Effector CD8-positive, alpha-beta T cell (primary cell): Measurements from ENCODE around the gene CMTM8.

Source experiments
- DNase-seq: peaks from one replicate; lab custom pipeline; 2025; lab: John Stamatoyannopoulos, UW

Gene CMTM8

DNA sequence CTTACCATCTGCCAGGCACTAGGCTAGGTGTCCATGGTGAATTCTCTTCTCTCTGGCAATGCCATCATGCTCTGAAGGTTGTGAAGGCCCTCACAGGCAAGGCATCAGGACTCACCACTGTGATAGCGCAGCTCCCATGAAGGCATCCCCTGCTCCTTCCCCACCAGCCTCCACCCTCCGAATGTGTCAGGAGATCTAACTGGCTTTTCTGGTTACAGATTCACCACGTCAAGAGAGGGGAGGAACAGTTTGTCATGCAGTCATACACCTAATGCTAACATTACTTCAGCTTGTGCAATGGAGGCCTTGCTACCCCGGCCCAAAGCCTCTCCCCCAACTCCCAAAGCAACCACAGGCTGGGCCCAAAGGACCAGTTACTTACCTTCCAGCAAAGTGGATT, 8.9 kb upstream of the CMTM8 start:
- no peak for DNase-seq

GRCh38 chr3:32236377-32236776, 2.1 kb upstream of the CMTM8 start:
- DNase-seq, result no peak

- no peak for DNase-seq
These were observed 619 bp upstream of the CMTM8 start for GRCh38 chr3:32237670-32238452.

DNA sequence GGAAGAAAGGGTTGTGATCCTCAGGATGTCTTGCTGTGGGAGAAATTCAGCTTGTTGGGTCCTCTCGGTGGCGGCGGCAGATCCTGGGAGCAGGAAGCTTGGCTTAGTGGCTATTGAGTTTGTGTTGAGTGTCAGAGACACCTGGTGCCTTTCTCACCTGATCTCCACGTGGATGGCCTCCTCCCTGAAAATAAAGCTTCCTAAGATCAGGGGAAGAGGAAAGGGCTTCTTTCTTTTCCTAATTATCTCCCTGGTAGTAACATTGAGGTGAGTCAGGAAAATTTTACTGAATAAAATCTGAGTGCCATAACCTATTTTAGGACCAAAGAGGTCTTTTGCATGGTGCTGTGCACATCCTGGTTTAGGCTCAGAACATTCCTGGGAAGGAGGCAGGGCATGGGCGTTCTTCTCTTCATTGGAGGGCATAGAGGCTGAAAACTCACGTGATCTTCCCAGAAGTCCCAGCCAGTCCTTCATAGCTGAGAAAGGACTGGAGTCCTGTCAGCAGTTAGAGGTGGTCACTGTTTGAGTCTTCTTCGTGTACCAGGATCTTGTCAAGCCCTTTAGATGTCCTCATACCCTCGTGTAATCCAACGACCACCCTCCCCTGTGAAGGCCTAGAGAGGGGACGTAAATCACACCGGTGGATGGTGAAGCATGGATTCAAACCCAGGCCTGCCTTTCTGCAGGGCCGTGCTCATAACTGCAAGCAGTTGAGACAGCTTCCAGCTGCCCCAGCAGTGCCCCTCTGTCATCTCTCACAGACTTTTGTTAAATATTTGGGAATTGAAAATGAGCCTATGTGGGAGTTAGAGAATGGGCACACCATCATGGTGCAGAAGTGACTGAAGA, 1.1 kb downstream of the CMTM8 start:
- DNase-seq, result no peak

- peak; percentile 5 for DNase-seq
These were observed 1.7 kb downstream of the CMTM8 start for GRCh38 chr3:32240159-32240545.

- DNase-seq, result no peak
These were observed 2.6 kb downstream of the CMTM8 start for GRCh38 chr3:32241100-32241499.

DNA sequence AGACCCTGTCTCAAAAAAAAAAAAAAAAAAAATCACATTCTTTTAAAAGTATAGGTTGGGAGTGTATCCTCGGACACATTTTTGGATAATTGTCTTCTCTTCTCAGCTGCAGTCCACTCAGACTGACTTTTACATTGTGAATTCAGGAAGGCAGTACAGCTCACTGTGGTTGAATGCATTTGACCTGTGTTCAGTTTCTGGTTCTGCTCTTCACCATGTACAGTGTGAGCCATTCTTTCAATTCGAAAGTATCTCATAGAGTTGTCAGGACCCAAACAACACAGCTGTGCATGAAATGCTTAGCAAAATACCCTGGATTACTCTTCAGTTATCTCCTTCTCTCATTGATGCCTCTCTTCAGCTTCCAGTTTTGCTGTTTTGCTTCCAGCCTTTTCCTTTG, 5.0 kb downstream of the CMTM8 start:
- no peak for DNase-seq

GRCh38 chr3:32245200-32245599, 6.7 kb downstream of the CMTM8 start:
- DNase-seq, result no peak

DNA sequence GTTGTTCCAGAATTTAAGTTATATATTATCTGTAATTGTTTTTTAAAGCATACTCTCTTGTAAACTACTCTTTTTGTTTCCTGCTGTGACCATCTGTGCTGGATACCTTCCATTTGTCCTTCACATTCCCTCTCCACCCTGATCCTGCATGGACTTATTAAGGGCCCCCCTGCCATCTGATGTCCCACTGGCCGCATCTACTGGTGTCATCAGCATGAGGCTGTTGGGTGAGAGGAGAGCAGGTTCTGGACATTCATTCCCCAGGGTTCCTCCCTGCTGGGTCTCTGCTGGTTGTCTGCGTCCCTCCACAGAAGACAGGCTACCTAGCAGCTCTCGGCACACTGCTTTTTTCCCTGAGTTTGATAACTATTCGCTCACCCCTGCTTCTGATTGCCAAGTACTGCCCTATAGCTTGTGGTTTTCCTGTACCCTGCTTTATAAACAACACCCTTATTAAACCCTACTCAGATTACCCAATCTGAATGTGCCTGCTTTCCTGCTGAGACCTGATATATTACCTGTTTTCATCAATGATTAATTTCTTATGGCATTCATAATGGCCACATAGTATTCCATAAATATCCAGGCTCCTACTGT, 7.7 kb downstream of the CMTM8 start:
- no peak for DNase-seq

DNA sequence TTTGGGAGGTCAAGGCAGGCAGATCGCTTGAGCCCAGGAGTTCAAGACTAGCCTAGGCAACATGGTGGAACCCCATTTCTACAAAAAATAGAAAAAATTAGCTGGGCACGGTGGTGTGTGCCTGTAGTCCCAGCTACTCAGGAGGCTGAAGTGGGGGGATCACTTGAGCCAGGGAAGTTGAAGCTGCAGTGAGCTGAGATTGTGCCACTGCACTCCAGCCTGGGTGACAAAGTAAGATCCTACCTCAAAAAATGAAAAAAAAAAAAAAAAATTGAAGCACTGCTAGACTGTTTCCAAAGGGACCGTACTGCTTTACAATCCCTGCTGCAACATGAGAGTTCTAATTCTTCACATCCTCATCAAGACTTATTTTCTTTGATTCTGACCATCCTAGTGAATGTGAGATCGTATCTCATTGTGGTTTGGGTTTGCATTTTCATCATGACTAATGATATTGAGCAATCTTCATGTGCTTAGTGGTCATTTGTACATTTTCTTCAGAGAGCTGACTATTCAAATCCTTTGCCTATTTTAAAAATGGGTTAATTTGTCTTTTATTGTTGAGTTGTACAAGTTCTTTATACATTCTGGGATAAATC, 10.8 kb downstream of the CMTM8 start:
- no peak for DNase-seq

DNA sequence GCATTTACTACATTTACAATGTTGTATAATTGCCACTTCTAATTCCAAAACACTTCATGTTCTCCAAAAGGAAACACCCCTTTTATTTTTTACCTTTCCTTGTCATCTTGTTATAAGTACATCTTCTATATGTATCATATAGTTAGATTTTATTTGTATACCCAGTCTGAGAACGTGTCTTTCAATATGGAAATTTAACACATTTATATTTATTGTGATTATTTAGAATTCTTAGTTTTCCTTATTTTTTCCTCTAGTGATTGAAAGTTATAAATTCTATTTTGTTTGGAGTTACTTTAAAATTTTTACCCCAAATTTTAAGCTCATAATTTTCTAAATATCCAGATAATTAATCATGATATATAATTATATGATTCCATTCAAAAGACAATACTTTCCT, 15.8 kb downstream of the CMTM8 start:
- no peak for DNase-seq

DNA sequence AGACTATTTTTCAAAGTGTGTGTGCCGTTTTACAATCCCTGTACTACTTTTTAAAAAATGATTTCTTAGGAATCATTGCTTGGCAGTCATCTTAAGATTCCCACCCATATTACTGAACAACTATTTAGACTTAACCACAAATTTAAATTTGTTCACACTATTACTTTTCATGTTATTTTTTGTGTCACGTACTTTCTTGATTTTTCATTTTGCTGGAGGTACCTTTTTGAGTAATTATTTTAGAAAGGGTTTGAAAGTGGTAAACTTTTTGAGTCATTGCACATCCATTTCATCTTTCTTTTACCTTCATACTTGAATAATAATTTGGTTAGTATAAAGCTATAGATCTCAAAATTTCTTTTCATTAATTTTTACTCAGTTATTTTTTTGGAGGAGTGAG, 16.9 kb downstream of the CMTM8 start:
- DNase-seq, result no peak

- no peak for DNase-seq
These were observed 17.7 kb downstream of the CMTM8 start for GRCh38 chr3:32256206-32256605.

DNA sequence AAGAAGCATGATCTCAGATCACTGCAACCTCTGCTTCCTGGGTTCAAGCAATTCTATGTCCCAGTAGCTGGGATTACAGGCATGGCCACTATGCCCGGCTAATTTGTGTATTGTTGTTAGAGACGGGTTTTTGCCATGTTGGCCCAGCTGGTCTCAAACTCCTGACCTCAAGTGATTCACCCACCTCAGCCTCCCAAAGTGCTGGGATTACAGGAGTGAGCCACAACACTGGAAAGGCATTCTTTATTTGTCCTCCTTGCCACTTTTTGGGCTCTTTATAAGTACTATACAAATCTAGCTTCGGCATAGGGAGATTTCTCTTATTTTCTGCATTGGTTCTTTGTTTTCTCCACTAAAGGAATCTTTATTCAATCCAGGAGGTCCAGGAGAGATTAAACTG, 18.6 kb downstream of the CMTM8 start:
- DNase-seq, result no peak

DNA sequence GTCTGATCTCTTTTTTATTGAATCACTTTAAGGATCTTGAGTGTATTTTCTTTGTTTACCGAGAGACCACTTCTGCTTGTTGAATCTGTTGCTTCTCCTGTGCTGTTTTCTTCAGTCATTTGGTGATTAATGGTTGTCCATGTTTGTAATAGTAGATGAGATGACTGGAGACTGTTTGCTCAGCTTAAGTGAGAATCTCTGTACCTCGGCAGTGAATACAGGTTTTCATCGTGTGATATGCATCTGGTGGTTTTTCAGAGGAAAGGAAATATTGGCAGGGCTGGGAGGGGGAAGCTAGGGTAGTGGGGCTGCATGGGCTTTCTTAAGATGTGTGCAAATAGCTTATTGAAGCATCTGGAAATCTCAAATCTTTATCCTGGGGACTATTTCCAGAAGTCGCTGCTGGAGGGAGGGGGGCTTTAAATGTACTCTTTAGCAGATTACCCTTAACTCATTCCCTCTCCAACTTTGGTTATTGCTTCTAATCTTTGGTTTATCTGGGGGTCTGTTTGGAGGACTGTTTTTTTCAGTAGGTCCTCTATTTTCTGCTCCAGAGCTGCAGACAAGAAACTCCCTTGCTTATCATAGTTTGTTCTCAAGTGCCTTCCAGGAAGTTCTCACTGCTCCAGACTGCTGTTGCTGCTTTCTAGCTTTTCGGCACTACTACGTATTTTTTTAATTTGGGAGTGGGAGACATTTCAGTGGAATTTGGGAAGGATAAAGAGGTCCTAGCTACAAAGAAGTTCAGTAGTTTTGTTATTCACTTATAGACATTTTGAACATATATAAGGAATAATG, 19.4 kb downstream of the CMTM8 start:
- DNase-seq, result no peak

DNA sequence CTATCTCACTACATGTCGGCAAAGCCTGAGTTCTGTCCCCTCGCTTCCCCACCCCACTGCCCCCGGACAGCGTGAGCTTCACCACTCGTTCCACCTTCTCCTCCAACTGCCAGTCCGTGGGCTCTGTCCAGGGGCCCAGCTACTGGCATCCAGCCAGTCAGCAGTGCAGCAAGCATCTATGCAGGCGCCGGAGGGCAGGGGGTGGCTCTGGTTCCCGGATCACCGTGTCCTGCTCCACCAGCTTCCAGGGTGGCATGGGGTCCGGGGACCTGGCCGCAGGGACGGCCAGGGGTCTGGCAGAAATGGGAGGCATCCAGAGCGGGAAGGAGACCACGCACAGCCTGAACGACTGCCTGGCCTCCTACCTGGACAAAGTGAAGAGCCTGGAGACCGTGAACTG, 20.4 kb downstream of the CMTM8 start:
- DNase-seq, result no peak

DNA sequence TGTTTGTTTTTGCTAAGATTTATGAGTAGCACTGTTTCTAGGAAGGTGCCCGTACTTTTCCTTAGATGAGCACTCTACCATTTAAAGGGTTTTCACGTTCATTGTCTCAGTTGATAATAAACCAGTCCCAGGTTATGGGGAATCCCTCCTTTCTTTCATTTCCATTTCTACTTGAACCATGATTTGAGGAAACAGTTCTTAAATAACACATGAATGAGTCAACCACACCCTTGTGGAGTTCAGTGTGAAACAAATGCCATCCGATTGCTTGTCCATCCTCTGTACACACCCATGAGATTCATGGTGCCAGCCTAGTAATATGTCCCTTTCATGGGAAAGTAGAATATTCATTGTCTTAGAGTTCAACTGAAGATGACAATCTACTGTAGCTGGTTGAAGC, 23.1 kb downstream of the CMTM8 start:
- DNase-seq, result no peak

DNA sequence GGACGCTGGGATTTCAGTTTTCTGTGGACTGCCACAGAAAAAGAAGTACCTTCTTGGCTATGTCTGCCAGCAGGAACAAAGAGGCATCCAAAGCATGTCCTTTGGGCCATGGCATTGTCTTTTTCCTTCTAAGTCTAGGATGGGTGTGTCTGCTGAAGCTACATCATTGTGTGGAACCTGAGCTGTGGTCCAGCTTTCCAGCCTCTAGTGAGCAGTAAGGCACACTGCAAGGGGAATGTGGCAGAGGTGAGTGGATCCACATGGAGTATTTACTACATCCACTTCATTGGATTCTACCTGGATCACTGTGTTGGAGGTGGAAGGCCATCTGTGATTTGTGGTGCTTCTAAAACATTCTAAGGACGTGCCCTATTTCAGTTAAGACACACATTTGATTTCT, 23.7 kb downstream of the CMTM8 start:
- no peak for DNase-seq

- no peak for DNase-seq
These were observed 35.8 kb downstream of the CMTM8 start for GRCh38 chr3:32274306-32274705.

- DNase-seq, result no peak
These were observed 37.0 kb downstream of the CMTM8 start for GRCh38 chr3:32275506-32275905.

DNA sequence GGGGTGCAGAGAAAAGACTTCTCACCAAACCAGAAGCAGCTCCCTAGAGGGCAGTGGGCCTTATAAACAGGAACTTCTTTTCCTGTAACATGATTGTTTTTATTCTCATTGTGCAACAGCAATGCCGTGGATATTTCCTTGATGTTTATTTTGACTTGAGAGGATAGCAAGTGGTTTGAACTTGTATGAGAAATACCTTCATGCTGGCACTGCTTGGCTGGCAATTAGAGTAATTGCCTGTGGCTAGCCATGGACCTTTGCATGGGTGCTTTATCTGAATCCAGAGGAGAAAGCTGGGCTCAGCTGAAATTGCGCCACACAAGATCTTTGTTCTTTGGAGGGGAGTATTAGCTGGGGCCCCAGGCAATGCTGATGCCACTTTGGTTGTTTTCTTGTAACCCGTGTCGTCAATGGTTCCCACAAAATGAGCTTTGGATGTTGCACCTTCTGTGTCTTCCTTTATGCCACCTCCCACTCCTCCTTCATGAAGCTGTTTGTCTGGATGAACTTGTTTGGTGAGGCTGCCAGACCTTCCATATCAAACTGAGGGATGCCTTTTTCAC, 37.9 kb downstream of the CMTM8 start:
- DNase-seq, result no peak
